Mucosa of descending colon (tissue), 3 donors: ENCODE measurements around the gene CDC25C. TPM values are rescaled to one million over a fixed set of nuclear protein-coding genes. Genes with fewer than 3 reads are reported as not detected.
"Not testable (repeated sequence)": the region's sequence is repeated elsewhere in the genome, so short reads cannot be mapped to it uniquely, and the experiment has no call there.

Experiments used
- ATAC-seq: fragments of 200-7000 bp; cut with Tn5 transposase; one replicate; pipeline ENCODE4 v1.9.1; 2020; ENCODE audit warnings: mild to moderate bottlenecking, moderate library complexity
- DNase-seq, 3 donors: peaks; one replicate each; pipeline ENCODE4 v3.0.0-alpha.2; 2020
- H3K36me3 ChIP-seq: fragments of 200-600 bp; one replicate; pipeline ENCODE4 v1.8.0; 2021; ENCODE audit warnings: low read depth, mild to moderate bottlenecking
- H3K4me1 ChIP-seq: fragments of 200-600 bp; one replicate; pipeline ENCODE4 v1.8.0; 2021; ENCODE audit warnings: low read depth, mild to moderate bottlenecking
- H3K4me3 ChIP-seq: fragments of 200-600 bp; one replicate; pipeline ENCODE4 v1.8.0; 2021; ENCODE audit warnings: mild to moderate bottlenecking
- H3K9me3 ChIP-seq: fragments of 200-600 bp; one replicate; pipeline ENCODE4 v1.8.0; 2021; ENCODE audit warnings: mild to moderate bottlenecking
- CTCF ChIP-seq: fragments of 200-600 bp; IDR thresholded peaks from one replicate; pipeline ENCODE4 v1.8.0; 2022; ENCODE audit warnings: antibody characterized with exemption, mild to moderate bottlenecking
- intact Hi-C, 2 donors: fragments of 100-400 bp; cut with DNase I in 1 of 2; cut with micrococcal nuclease in 1 of 2; formaldehyde crosslinking; loops; one replicate each; pipeline versions ENCODE4 v1.11.0 to v1.11.1; 2022; cut with DNase I, micrococcal nuclease
- total RNA-seq, 3 donors: library from RNA; stranded (reverse); fragmentation: NEBNext Ultra II Directional in 2 of 3; extraction: Animal tissue kit (Norgen Biotek cat#: 25700) in 2 of 3; gene quantifications; one replicate each; pipeline versions ENCODE4 v1.2.1 to v1.2.4, GENCODE V29; 2021 to 2023
- donor health status: DM: no; HTN: no; CAD: no; lungs with moderate emphysema.
- donor health status: DM: no; HTN: no; CAD: no.
- donor health status: DM: no; HTN: yes; CAD: no.

The CDC25C gene
- total RNA-seq, 3 donors from 2014 or later = 0.79 to 4.1 (median 1.3) TPM

DNA sequence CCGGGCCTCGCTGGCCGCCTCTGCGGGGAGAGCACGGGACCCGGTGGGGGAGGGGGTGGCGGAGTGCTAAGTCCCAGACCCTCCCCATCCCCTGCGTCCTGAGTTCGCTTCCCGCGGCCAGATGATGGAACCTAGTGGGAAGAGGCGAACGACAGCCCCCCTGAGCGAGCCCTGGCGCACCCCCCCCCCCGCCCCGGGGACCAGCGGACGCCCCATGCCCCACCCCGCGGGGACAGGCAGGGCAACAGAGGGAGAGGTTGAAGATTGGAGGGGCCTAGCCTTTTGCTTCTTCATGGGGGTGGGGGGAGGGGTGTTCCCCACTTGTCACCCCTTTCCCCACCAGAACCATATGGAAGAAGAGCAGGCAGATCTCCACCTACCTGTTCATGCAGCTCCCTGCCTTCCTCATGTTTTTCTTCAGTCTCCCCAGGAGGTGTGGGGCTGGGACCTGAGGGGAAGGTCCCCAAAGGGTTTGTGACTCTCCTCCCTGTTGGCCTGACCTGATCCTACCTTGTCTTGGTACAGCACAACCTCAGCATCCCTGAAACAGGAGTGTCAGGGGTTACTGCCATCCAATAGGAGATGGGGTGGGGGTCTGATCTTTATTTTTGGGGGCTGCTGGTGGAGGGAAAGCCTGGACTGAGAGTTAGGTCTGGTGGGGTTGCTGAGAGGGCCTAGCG lies 6.9 kb upstream of the CDC25C start:
- peaks cover 5% of the 10 kb centered on the region for H3K4me1 ChIP-seq
- peak in 1 of 3 donors; percentile 14 for DNase-seq
- TF ChIP-seq CTCF = no peak

GRCh38 chr5:138337685-138338410 lies 6.2 kb upstream of the CDC25C start, which contains the start of gene FAM53C:
FAM53C (plus strand) TSS chr5:138338266; CDS start chr5:138341336, 3,070 bp downstream.
- no peaks in the 10 kb centered on the region for H3K9me3 ChIP-seq
- TF ChIP-seq CTCF = no peak
- ATAC-seq (peak; percentile 96), DNase-seq (peak; percentile 91 to 96 (median 94))
- intact Hi-C loops = no loop called here
- H3K4me1 ChIP-seq = peaks cover 5% of the 10 kb centered on the region
- H3K36me3 ChIP-seq = no peaks in the 10 kb centered on the region
- peak within 1 kb of the TSS; percentile 56 for H3K4me3 ChIP-seq

More for the DNA sequence above, 6.9 kb upstream of the CDC25C start:
- H3K4me3 ChIP-seq = peak overlapping the region; percentile 56
- intact Hi-C loops = no loop called here
- ATAC-seq = peak; percentile 9
- no peaks in the 10 kb centered on the region for H3K36me3 ChIP-seq
- H3K9me3 ChIP-seq = no peaks in the 10 kb centered on the region

- peak in 2 of 3 donors; percentile 73 to 81 for DNase-seq
- TF ChIP-seq CTCF = no peak
- intact Hi-C loops = no loop called here
- H3K9me3 ChIP-seq = no peaks in the 10 kb centered on the region
- ATAC-seq = peak; percentile 51
- peak overlapping the region; percentile 56 for H3K4me3 ChIP-seq
- no peaks in the 10 kb centered on the region for H3K36me3 ChIP-seq
- H3K4me1 ChIP-seq = peaks cover 5% of the 10 kb centered on the region
These were observed 5.5 kb upstream of the CDC25C start for GRCh38 chr5:138336952-138337684.

GRCh38 chr5:138334867-138335447 lies 3.4 kb upstream of the CDC25C start:
- Histone ChIP-seq H3K9me3 (no peaks in the 10 kb centered on the region), H3K4me1 (peaks cover 15% of the 10 kb centered on the region), H3K4me3 (no peak overlapping the region), H3K36me3 (peaks cover 4% of the 10 kb centered on the region)
- TF ChIP-seq CTCF = no peak
- DNase-seq (no peak), ATAC-seq (no peak)
- intact Hi-C loops = no loop called here

GRCh38 chr5:138330813-138331448 lies 673 bp downstream of the CDC25C start:
- H3K4me1 ChIP-seq = peaks cover 10% of the 10 kb centered on the region
- peaks cover 4% of the 10 kb centered on the region for H3K36me3 ChIP-seq
- H3K4me3 ChIP-seq = no peak overlapping the region
- DNase-seq (no peak), ATAC-seq (no peak)
- no peaks in the 10 kb centered on the region for H3K9me3 ChIP-seq
- intact Hi-C loops = no loop called here
- TF ChIP-seq CTCF = no peak

DNA sequence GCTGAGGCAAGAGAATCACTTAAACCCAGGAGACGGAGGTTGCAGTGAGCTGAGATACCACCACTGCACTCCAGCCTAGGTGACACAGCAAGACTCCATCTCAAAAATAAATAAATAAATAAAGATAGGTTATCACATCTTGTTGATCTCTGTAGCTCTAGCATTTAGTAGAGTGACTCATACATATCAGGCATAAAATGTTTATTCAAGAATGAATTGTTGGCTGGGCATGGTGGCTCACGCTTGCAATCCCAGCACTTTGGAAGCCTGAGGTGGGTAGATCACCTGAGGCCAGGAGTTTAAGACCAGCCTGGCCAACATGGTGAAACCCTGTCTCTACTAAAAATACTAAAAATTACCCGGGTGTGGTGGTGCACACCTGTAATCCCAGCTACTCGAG lies 13.4 kb downstream of the CDC25C start:
- ATAC-seq, H3K4me3 ChIP-seq, intact Hi-C loops, H3K36me3 ChIP-seq, H3K9me3 ChIP-seq, H3K4me1 ChIP-seq, DNase-seq: not testable (repeated sequence)
